ENCODE measurements around the gene ARL8B. TPM values are rescaled to one million over a fixed set of nuclear protein-coding genes. Genes with fewer than 3 reads are reported as not detected.
"Not testable (repeated sequence)": the region's sequence is repeated elsewhere in the genome, so short reads cannot be mapped to it uniquely, and the experiment has no call there.

ARL8B gene
- total and polyA plus RNA-seq, 3 experiments from 2014 or later: 48.0 to 66.9 (median 64.5) TPM

GRCh38 chr3:5140839-5141238, 18.7 kb downstream of the ARL8B start:
- Mint-ChIP-seq H3K9me3 (peaks cover 0 to 11% (median 2%) of the 10 kb centered on the region in 5 donors), H3K4me3 (peak overlapping the region in 2 of 7 donors; percentile 13 to 49), H3K36me3 (peaks cover 6 to 47% (median 15%) of the 10 kb centered on the region in 3 donors), H3K4me1 (peaks cover 70 to 94% (median 89%) of the 10 kb centered on the region in 3 donors), H3K27ac (no peak overlapping the region), H3K27me3 (no peaks in the 10 kb centered on the region)
- Histone ChIP-seq H3K27me3 (ENCODE audit: insufficient read depth, low read length, poor library complexity, severe bottlenecking) (no peaks in the 10 kb centered on the region), H3K9me3 (ENCODE audit: low read length) (no peaks in the 10 kb centered on the region), H3K27ac (ENCODE audit: low read depth, low read length) (no peak overlapping the region), H3K4me3 (ENCODE audit: low read length) (no peak overlapping the region), H3K36me3 (ENCODE audit: insufficient read depth, low read length) (no peaks in the 10 kb centered on the region), H3K4me1 (ENCODE audit: insufficient read depth, low read length) (peaks cover 31% of the 10 kb centered on the region)
- ChIA-PET CTCF (no interaction called here), POLR2A (no interaction called here)
- DNase-seq: no peak

- peaks cover 66 to 88% (median 84%) of the 10 kb centered on the region in 3 donors for H3K4me1 Mint-ChIP-seq
- no peak overlapping the region for H3K27ac ChIP-seq (ENCODE audit: low read depth, low read length)
- CTCF ChIA-PET: no interaction called here
Observed at GRCh38 chr3:5141760-5142159, 19.7 kb downstream of the ARL8B start.

GRCh38 chr3:5143464-5143863, 21.4 kb downstream of the ARL8B start:
- POLR2A ChIA-PET: no interaction called here
- CTCF ChIA-PET: no interaction called here
- Histone ChIP-seq H3K4me3 (ENCODE audit: low read length) (no peak overlapping the region), H3K27ac (ENCODE audit: low read depth, low read length) (no peak overlapping the region), H3K4me1 (ENCODE audit: insufficient read depth, low read length) (peaks cover 26% of the 10 kb centered on the region), H3K27me3 (ENCODE audit: insufficient read depth, low read length, poor library complexity, severe bottlenecking) (no peaks in the 10 kb centered on the region), H3K9me3 (ENCODE audit: low read length) (no peaks in the 10 kb centered on the region), H3K36me3 (ENCODE audit: insufficient read depth, low read length) (no peaks in the 10 kb centered on the region)
- Mint-ChIP-seq H3K27ac (no peak overlapping the region), H3K9me3 (peaks cover 3 to 26% (median 12%) of the 10 kb centered on the region in 5 donors), H3K4me1 (peaks cover 66 to 91% (median 84%) of the 10 kb centered on the region in 3 donors), H3K36me3 (peaks cover 22 to 69% (median 27%) of the 10 kb centered on the region in 3 donors), H3K27me3 (peaks cover 0 to 1% of the 10 kb centered on the region in 2 donors), H3K4me3 (no peak overlapping the region)
- DNase-seq: no peak

More at GRCh38 chr3:5141760-5142159, 19.7 kb downstream of the ARL8B start:
- Histone ChIP-seq H3K36me3 (ENCODE audit: insufficient read depth, low read length) (no peaks in the 10 kb centered on the region), H3K4me3 (ENCODE audit: low read length) (no peak overlapping the region), H3K4me1 (ENCODE audit: insufficient read depth, low read length) (peaks cover 24% of the 10 kb centered on the region), H3K27me3 (ENCODE audit: insufficient read depth, low read length, poor library complexity, severe bottlenecking) (no peaks in the 10 kb centered on the region), H3K9me3 (ENCODE audit: low read length) (no peaks in the 10 kb centered on the region)
- H3K4me3 Mint-ChIP-seq: peak overlapping the region in 1 of 7 donors; percentile 27
- POLR2A ChIA-PET: no interaction called here
- H3K9me3 Mint-ChIP-seq: peaks cover 3 to 18% (median 5%) of the 10 kb centered on the region in 5 donors
- no peaks in the 10 kb centered on the region for H3K27me3 Mint-ChIP-seq
- DNase-seq: no peak
- peaks cover 11 to 55% (median 18%) of the 10 kb centered on the region in 3 donors for H3K36me3 Mint-ChIP-seq
- H3K27ac Mint-ChIP-seq: no peak overlapping the region

GRCh38 chr3:5144316-5144994, 22.4 kb downstream of the ARL8B start:
- Mint-ChIP-seq H3K4me1 (peaks cover 68 to 92% (median 84%) of the 10 kb centered on the region in 3 donors), H3K4me3 (no peak overlapping the region), H3K27ac (no peak overlapping the region), H3K36me3 (peaks cover 22 to 73% (median 27%) of the 10 kb centered on the region in 3 donors), H3K9me3 (peaks cover 3 to 26% (median 12%) of the 10 kb centered on the region in 5 donors), H3K27me3 (peaks cover 0 to 1% of the 10 kb centered on the region in 2 donors)
- Histone ChIP-seq H3K4me1 (ENCODE audit: insufficient read depth, low read length) (peaks cover 23% of the 10 kb centered on the region), H3K9me3 (ENCODE audit: low read length) (no peaks in the 10 kb centered on the region), H3K27ac (ENCODE audit: low read depth, low read length) (no peak overlapping the region), H3K27me3 (ENCODE audit: insufficient read depth, low read length, poor library complexity, severe bottlenecking) (no peaks in the 10 kb centered on the region), H3K36me3 (ENCODE audit: insufficient read depth, low read length) (no peaks in the 10 kb centered on the region), H3K4me3 (ENCODE audit: low read length) (no peak overlapping the region)
- ChIA-PET POLR2A (no interaction called here), CTCF (interaction anchor here (1.0 kb wide), 1 partner anchor 22 kb away, joined by 5 read pairs; the partner anchor contains the start of gene ARL8B)
- no peak for DNase-seq

- ChIA-PET CTCF (interaction anchor here (1.0 kb wide), 1 partner anchor 22 kb away, joined by 5 read pairs; the partner anchor contains the start of gene ARL8B), POLR2A (no interaction called here)
- Mint-ChIP-seq H3K9me3 (peaks cover 3 to 26% (median 12%) of the 10 kb centered on the region in 5 donors), H3K27ac (no peak overlapping the region), H3K36me3 (peaks cover 22 to 76% (median 27%) of the 10 kb centered on the region in 3 donors), H3K4me3 (no peak overlapping the region), H3K4me1 (peaks cover 67 to 92% (median 84%) of the 10 kb centered on the region in 3 donors), H3K27me3 (peaks cover 0 to 1% of the 10 kb centered on the region in 2 donors)
- no peaks in the 10 kb centered on the region for H3K36me3 ChIP-seq (ENCODE audit: insufficient read depth, low read length)
- peaks cover 17% of the 10 kb centered on the region for H3K4me1 ChIP-seq (ENCODE audit: insufficient read depth, low read length)
- H3K9me3 ChIP-seq (ENCODE audit: low read length): no peaks in the 10 kb centered on the region
- H3K4me3 ChIP-seq (ENCODE audit: low read length): no peak overlapping the region
- H3K27me3 ChIP-seq (ENCODE audit: insufficient read depth, low read length, poor library complexity, severe bottlenecking): no peaks in the 10 kb centered on the region
- H3K27ac ChIP-seq (ENCODE audit: low read depth, low read length): no peak overlapping the region
- DNase-seq: no peak
Observed at GRCh38 chr3:5145120-5145519, 23.0 kb downstream of the ARL8B start.

- H3K36me3 Mint-ChIP-seq: peaks cover 23 to 68% (median 26%) of the 10 kb centered on the region in 3 donors
- DNase-seq; H3K9me3 ChIP-seq (ENCODE audit: low read length); H3K4me3 ChIP-seq (ENCODE audit: low read length); H3K4me3 Mint-ChIP-seq; CTCF ChIA-PET; H3K4me1 ChIP-seq (ENCODE audit: insufficient read depth, low read length); H3K36me3 ChIP-seq (ENCODE audit: insufficient read depth, low read length); H3K27ac Mint-ChIP-seq; H3K27me3 Mint-ChIP-seq; H3K27me3 ChIP-seq (ENCODE audit: insufficient read depth, low read length, poor library complexity, severe bottlenecking); POLR2A ChIA-PET; H3K27ac ChIP-seq (ENCODE audit: low read depth, low read length): not testable (repeated sequence)
- peaks cover 57 to 88% (median 78%) of the 10 kb centered on the region in 3 donors for H3K4me1 Mint-ChIP-seq
- peaks cover 3 to 26% (median 12%) of the 10 kb centered on the region in 5 donors for H3K9me3 Mint-ChIP-seq
Observed at GRCh38 chr3:5147152-5147551, 25.1 kb downstream of the ARL8B start.

GRCh38 chr3:5149306-5149880, 27.3 kb downstream of the ARL8B start:
- peaks cover 0 to 1% of the 10 kb centered on the region in 2 donors for H3K27me3 Mint-ChIP-seq
- peaks cover 3 to 21% (median 12%) of the 10 kb centered on the region in 5 donors for H3K9me3 Mint-ChIP-seq
- ChIA-PET POLR2A (no interaction called here), CTCF (no interaction called here)
- peaks cover 24 to 48% (median 30%) of the 10 kb centered on the region in 3 donors for H3K36me3 Mint-ChIP-seq
- H3K4me3 ChIP-seq (ENCODE audit: low read length): no peak overlapping the region
- H3K4me1 ChIP-seq (ENCODE audit: insufficient read depth, low read length): peaks cover 9% of the 10 kb centered on the region
- no peak overlapping the region for H3K4me3 Mint-ChIP-seq
- H3K27me3 ChIP-seq (ENCODE audit: insufficient read depth, low read length, poor library complexity, severe bottlenecking): no peaks in the 10 kb centered on the region
- no peaks in the 10 kb centered on the region for H3K36me3 ChIP-seq (ENCODE audit: insufficient read depth, low read length)
- no peaks in the 10 kb centered on the region for H3K9me3 ChIP-seq (ENCODE audit: low read length)
- DNase-seq: no peak
- peak overlapping the region in 3 of 8 donors; percentile 15 to 53 (median 18) for H3K27ac Mint-ChIP-seq
- H3K27ac ChIP-seq (ENCODE audit: low read depth, low read length): no peak overlapping the region
- peaks cover 59 to 88% (median 80%) of the 10 kb centered on the region in 3 donors for H3K4me1 Mint-ChIP-seq

GRCh38 chr3:5151586-5151985, 29.5 kb downstream of the ARL8B start:
- Histone ChIP-seq H3K4me1 (ENCODE audit: insufficient read depth, low read length) (peaks cover 9% of the 10 kb centered on the region), H3K9me3 (ENCODE audit: low read length) (no peaks in the 10 kb centered on the region), H3K27me3 (ENCODE audit: insufficient read depth, low read length, poor library complexity, severe bottlenecking) (no peaks in the 10 kb centered on the region), H3K4me3 (ENCODE audit: low read length) (no peak overlapping the region), H3K36me3 (ENCODE audit: insufficient read depth, low read length) (no peaks in the 10 kb centered on the region), H3K27ac (ENCODE audit: low read depth, low read length) (no peak overlapping the region)
- Mint-ChIP-seq H3K27ac (no peak overlapping the region), H3K27me3 (peaks cover 0 to 1% of the 10 kb centered on the region in 2 donors), H3K9me3 (peaks cover 0 to 13% (median 4%) of the 10 kb centered on the region in 5 donors), H3K36me3 (peaks cover 10 to 30% (median 20%) of the 10 kb centered on the region in 3 donors), H3K4me3 (no peak overlapping the region), H3K4me1 (peaks cover 66 to 92% (median 85%) of the 10 kb centered on the region in 3 donors)
- DNase-seq: no peak
- ChIA-PET CTCF (no interaction called here), POLR2A (no interaction called here)

Data from CD8-positive, alpha-beta memory T cell (primary cell).